CD4-positive, alpha-beta T cell treated with Interleukin-15 for 4 hours (primary cell): Measurements from ENCODE around the gene RFFL.
A peak's percentile ranks its signal among the peaks of the same experiment; 100 is the strongest.
"Not testable (repeated sequence)": the region's sequence is repeated elsewhere in the genome, so short reads cannot be mapped to it uniquely, and the experiment has no call there.

Experiments used
- DNase-seq: peaks from one replicate; pipeline ENCODE4 v3.0.0-alpha.2; 2020; ENCODE audit warnings: low spot score

RFFL gene

GRCh38 chr17:35063514-35064223 is at the start of gene RFFL:
Gene RFFL (minus strand): TSS chr17:35063707. CDS start chr17:35026553, 37,154 bp downstream.
- peak; percentile 93 for DNase-seq

GRCh38 chr17:35110791-35111190 is 47.3 kb upstream of the RFFL start:
- DNase-seq, result not testable (repeated sequence)

GRCh38 chr17:35104844-35105450 is 41.4 kb upstream of the RFFL start:
- DNase-seq, result no peak

- DNase-seq, result no peak
These were observed 39.8 kb upstream of the RFFL start for GRCh38 chr17:35103271-35103670.

- no peak for DNase-seq
These were observed 38.2 kb upstream of the RFFL start for GRCh38 chr17:35101725-35102124.

- no peak for DNase-seq
These were observed 37.5 kb upstream of the RFFL start for GRCh38 chr17:35101036-35101435.

GRCh38 chr17:35099908-35100307 is 36.4 kb upstream of the RFFL start:
- DNase-seq, result no peak

GRCh38 chr17:35097776-35098175 is 34.3 kb upstream of the RFFL start:
- no peak for DNase-seq

- DNase-seq, result no peak
These were observed 32.2 kb upstream of the RFFL start for GRCh38 chr17:35095741-35096140.

- no peak for DNase-seq
These were observed 31.4 kb upstream of the RFFL start for GRCh38 chr17:35094902-35095301.

GRCh38 chr17:35090707-35091106 is 27.2 kb upstream of the RFFL start:
- DNase-seq, result not testable (repeated sequence)

- DNase-seq, result no peak
These were observed 26.2 kb upstream of the RFFL start for GRCh38 chr17:35089586-35090296.

- DNase-seq, result peak; percentile 91
These were observed 25.5 kb upstream of the RFFL start for GRCh38 chr17:35088881-35089585.

- DNase-seq, result no peak
These were observed 24.9 kb upstream of the RFFL start for GRCh38 chr17:35088356-35088880.

GRCh38 chr17:35087731-35088355 is 24.3 kb upstream of the RFFL start:
- DNase-seq, result peak; percentile 50

GRCh38 chr17:35086931-35087573 is 23.5 kb upstream of the RFFL start:
- peak; percentile 31 for DNase-seq

- no peak for DNase-seq
These were observed 22.7 kb upstream of the RFFL start for GRCh38 chr17:35086164-35086563.

- no peak for DNase-seq
These were observed 21.5 kb upstream of the RFFL start for GRCh38 chr17:35084987-35085386.

GRCh38 chr17:35083071-35083470 is 19.6 kb upstream of the RFFL start:
- no peak for DNase-seq

- peak; percentile 59 for DNase-seq
These were observed 18.7 kb upstream of the RFFL start for GRCh38 chr17:35082073-35082657.

- no peak for DNase-seq
These were observed 18.1 kb upstream of the RFFL start for GRCh38 chr17:35081638-35082037.
